GM23338 (cell line): Measurements from ENCODE around the gene SCAMP1. TPM values are rescaled to one million over a fixed set of nuclear protein-coding genes. Genes with fewer than 3 reads are reported as not detected.

Experiments used
- ATAC-seq: fragments of 200-7000 bp; cut with Tn5 transposase; 3 replicates; pipeline ENCODE4 v1.9.1; 2020
- DNase-seq: peaks from one replicate; pipeline ENCODE4 v3.0.0-alpha.2; 2015; ENCODE audit warnings: low spot score
- H2AFZ ChIP-seq: fragments of 200-600 bp; sonication (generic); 2 replicates; pipeline ENCODE4 v1.8.0; 2016; ENCODE audit warnings: antibody characterized with exemption, mild to moderate bottlenecking, moderate library complexity
- H3F3A ChIP-seq: fragments of 200-600 bp; sonication (generic); replicated peaks from 2 replicates; pipeline ENCODE4 v1.8.0; 2017; ENCODE audit warnings: antibody characterized with exemption, mixed run types, low read depth
- H3K27ac ChIP-seq: fragments of 200-600 bp; sonication (generic); 2 replicates; pipeline ENCODE4 v1.6.1; 2016; ENCODE audit warnings: low read depth
- H3K27me3 ChIP-seq: fragments of 200-600 bp; sonication (generic); 2 replicates; pipeline ENCODE4 v1.8.0; 2016; ENCODE audit warnings: mild to moderate bottlenecking, mixed run types, moderate library complexity; ENCODE audit not compliant: insufficient read depth
- H3K36me3 ChIP-seq: fragments of 200-600 bp; sonication (generic); 2 replicates; pipeline ENCODE4 v1.8.0; 2016; ENCODE audit warnings: mild to moderate bottlenecking; ENCODE audit not compliant: insufficient read depth
- H3K4me1 ChIP-seq: fragments of 200-600 bp; sonication (generic); 2 replicates; pipeline ENCODE4 v1.8.0; 2016; ENCODE audit warnings: mild to moderate bottlenecking, moderate library complexity; ENCODE audit not compliant: insufficient read depth
- H3K4me2 ChIP-seq: fragments of 200-600 bp; sonication (generic); 2 replicates; pipeline ENCODE4 v1.7.1; 2017; ENCODE audit warnings: mixed run types
- H3K4me3 ChIP-seq: fragments of 200-600 bp; sonication (generic); 2 replicates; pipeline ENCODE4 v1.6.1; 2016; ENCODE audit warnings: mixed run types
- H3K79me2 ChIP-seq: fragments of 200-600 bp; sonication (generic); replicated peaks from 2 replicates; pipeline ENCODE4 v1.8.0; 2017; ENCODE audit warnings: mild to moderate bottlenecking; ENCODE audit not compliant: insufficient read depth
- H3K9me2 ChIP-seq: fragments of 200-600 bp; sonication (generic); 2 replicates; pipeline ENCODE4 v1.8.0; 2017; ENCODE audit not compliant: insufficient read depth
- H4K20me1 ChIP-seq: fragments of 200-600 bp; sonication (generic); replicated peaks from 2 replicates; pipeline ENCODE4 v1.8.0; 2017; ENCODE audit warnings: mild to moderate bottlenecking; ENCODE audit not compliant: insufficient read depth
- H3K27ac Mint-ChIP-seq: 2 replicates; pipeline ENCODE4 v1.8.0; 2020; ENCODE audit warnings: inconsistent platforms, mild to moderate bottlenecking, moderate library complexity, mixed read lengths
- H3K27me3 Mint-ChIP-seq: 3 replicates; pipeline ENCODE4 v1.8.0; 2022; ENCODE audit warnings: low read depth, mild to moderate bottlenecking, moderate library complexity, mixed read lengths, inconsistent platforms; ENCODE audit not compliant: insufficient read depth, poor library complexity
- H3K36me3 Mint-ChIP-seq: 3 replicates; pipeline ENCODE4 v1.8.0; 2021; ENCODE audit warnings: low read depth, mild to moderate bottlenecking, inconsistent platforms, moderate library complexity, mixed read lengths
- H3K4me1 Mint-ChIP-seq: 3 replicates; pipeline ENCODE4 v1.8.0; 2020; ENCODE audit warnings: mild to moderate bottlenecking, inconsistent platforms, mixed read lengths
- H3K4me3 Mint-ChIP-seq: 3 replicates; pipeline ENCODE4 v1.8.0; 2021; ENCODE audit warnings: moderate library complexity, mild to moderate bottlenecking, inconsistent platforms, mixed read lengths
- H3K9me3 Mint-ChIP-seq: 3 replicates; pipeline ENCODE4 v1.8.0; 2020; ENCODE audit warnings: moderate library complexity, mild to moderate bottlenecking, inconsistent platforms, mixed read lengths
- CREB1 ChIP-seq: fragments of 250-450 bp; sonication (Bioruptor Pico); IDR thresholded peaks from 2 replicates; pipeline ENCODE4 v1.5.0; 2020; ENCODE audit warnings: low read depth, mild to moderate bottlenecking, moderate library complexity
- ETS1 ChIP-seq: IDR thresholded peaks from 2 replicates; pipeline ENCODE4 v1.6.1; 2016; ENCODE audit warnings: antibody characterized with exemption
- EZH2 ChIP-seq: fragments of 200-600 bp; sonication (generic); IDR thresholded peaks from one replicate; pipeline ENCODE4 v1.8.0; 2017; ENCODE audit warnings: antibody characterized with exemption, mild to moderate bottlenecking, low read depth; ENCODE audit not compliant: unreplicated experiment
- NANOG ChIP-seq: IDR thresholded peaks from 2 replicates; pipeline ENCODE4 v1.6.1; 2016; ENCODE audit warnings: antibody characterized with exemption, borderline replicate concordance
- POLR2AphosphoS5 ChIP-seq: IDR thresholded peaks from 2 replicates; pipeline ENCODE4 v1.6.1; 2016; ENCODE audit warnings: antibody characterized with exemption, low read depth
- STAT1 ChIP-seq: IDR thresholded peaks from one replicate; pipeline ENCODE4 v1.6.1; 2016; ENCODE audit warnings: antibody characterized with exemption; ENCODE audit not compliant: unreplicated experiment
- ZNF331 ChIP-seq: fragments of 250-450 bp; sonication (Bioruptor Pico); IDR thresholded peaks from 2 replicates; pipeline ENCODE4 v1.5.0; 2020; ENCODE audit warnings: low read depth, mild to moderate bottlenecking, moderate library complexity
- ZNF462 ChIP-seq: fragments of 250-450 bp; sonication (Bioruptor Pico); IDR thresholded peaks from 2 replicates; pipeline ENCODE4 v1.5.0; 2020; ENCODE audit warnings: mild to moderate bottlenecking, moderate library complexity
- polyA plus RNA-seq: library from polyadenylated mRNA; unstranded; fragments of >200 nt; fragmentation: Nextera tagmentation; extraction: Ambion mirVana; gene quantifications from 2 replicates; pipeline ENCODE4 v1.2.1, GENCODE V29; 2016
- total RNA-seq: library from RNA; depleted of rRNA; stranded (reverse); fragments of >200 nt; shearing (Covaris generic); gene quantifications from 2 replicates; pipeline ENCODE4 v1.2.3, GENCODE V29; 2014

Gene SCAMP1
- total and polyA plus RNA-seq, 2 experiments from 2014 or later, result 26.8 to 53.9 TPM

GRCh38 chr5:78458843-78459242 lies 98.4 kb downstream of the SCAMP1 start (continued):
- TF ChIP-seq ETS1 (no peak), STAT1 (no peak)

GRCh38 chr5:78467140-78467539 lies 106.7 kb downstream of the SCAMP1 start:
- H3K9me3 Mint-ChIP-seq, result no peaks in the 10 kb centered on the region
- DNase-seq, result no peak
- H3K4me3 ChIP-seq, result no peak overlapping the region
- no peak overlapping the region for H3K4me3 Mint-ChIP-seq
- no peaks in the 10 kb centered on the region for H3K36me3 ChIP-seq
- no peak for ATAC-seq
- TF ChIP-seq CREB1 (CRISPR knock-in tag) (no peak), EZH2 (no peak), ZNF331 (CRISPR knock-in tag) (no peak), STAT1 (no peak), NANOG (no peak), POLR2AphosphoS5 (no peak), ETS1 (no peak), ZNF462 (no peak)
- no peaks in the 10 kb centered on the region for H3K27me3 ChIP-seq
- no peaks in the 10 kb centered on the region for H3K4me1 ChIP-seq
- H3K27me3 Mint-ChIP-seq, result no peaks in the 10 kb centered on the region
- H2AFZ ChIP-seq, result no peak overlapping the region
- H3K79me2 ChIP-seq, result no peaks in the 10 kb centered on the region
- no peaks in the 10 kb centered on the region for H3K9me2 ChIP-seq
- no peak overlapping the region for H3K27ac ChIP-seq
- no peaks in the 10 kb centered on the region for H3K4me1 Mint-ChIP-seq
- no peaks in the 10 kb centered on the region for H3F3A ChIP-seq
- H3K4me2 ChIP-seq, result no peak overlapping the region
- H4K20me1 ChIP-seq, result no peaks in the 10 kb centered on the region
- H3K27ac Mint-ChIP-seq, result no peak overlapping the region
- H3K36me3 Mint-ChIP-seq, result no peaks in the 10 kb centered on the region
